NCI-H2227 (cell line): ENCODE measurements around the gene DMP1.
"Not testable (repeated sequence)": the region's sequence is repeated elsewhere in the genome, so short reads cannot be mapped to it uniquely, and the experiment has no call there.

Source experiments
- DNase-seq: peaks from one replicate; lab custom pipeline; 2025; ENCODE audit not compliant: unreplicated experiment; lab: John Stamatoyannopoulos, UW

Gene DMP1

GRCh38 chr4:87680271-87680670 is 30.2 kb downstream of the DMP1 start:
- no peak for DNase-seq

DNA sequence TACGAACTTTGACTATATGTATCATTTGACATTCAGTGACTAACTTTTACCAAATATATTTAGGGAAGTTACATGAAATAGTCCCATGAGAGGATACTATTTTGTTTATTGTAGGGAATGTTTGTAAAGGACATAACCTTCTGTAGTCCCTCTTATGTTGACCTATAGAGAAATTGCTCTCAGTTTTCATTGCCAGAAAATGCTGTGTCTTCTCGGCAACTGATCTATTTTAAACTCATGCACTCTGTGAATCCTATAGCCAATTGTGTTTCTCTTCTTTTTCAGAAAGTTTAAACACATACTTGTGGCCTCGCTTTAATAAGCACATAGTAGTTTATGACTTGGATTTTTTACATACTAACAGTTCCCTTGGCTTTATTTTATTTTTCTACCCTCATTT is 38.2 kb downstream of the DMP1 start:
- DNase-seq = no peak

DNA sequence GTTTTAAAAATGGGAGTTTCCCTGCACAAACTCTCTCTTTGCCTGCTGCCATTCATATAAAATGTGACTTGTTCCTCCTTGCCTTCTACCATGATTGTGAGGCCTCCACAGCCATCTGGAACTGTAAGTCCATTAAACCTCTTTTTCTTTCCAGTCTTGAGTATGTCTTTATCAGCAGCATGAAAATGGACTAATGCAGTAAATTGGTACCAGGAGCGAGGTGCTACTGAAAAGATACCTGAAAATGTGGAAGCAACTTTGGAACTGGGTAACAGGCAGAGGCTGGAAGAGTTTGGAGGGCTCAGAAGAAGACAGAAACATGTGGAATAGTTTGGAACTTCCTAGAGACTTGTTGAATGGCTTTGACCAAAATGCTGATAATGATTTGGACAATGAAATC is 40.9 kb downstream of the DMP1 start:
- DNase-seq = not testable (repeated sequence)

- not testable (repeated sequence) for DNase-seq
These were observed 42.0 kb downstream of the DMP1 start for GRCh38 chr4:87692060-87692459.

GRCh38 chr4:87697272-87697671 is 47.2 kb downstream of the DMP1 start:
- DNase-seq = no peak

- DNase-seq = no peak
These were observed 47.9 kb downstream of the DMP1 start for GRCh38 chr4:87697945-87698344.

DNA sequence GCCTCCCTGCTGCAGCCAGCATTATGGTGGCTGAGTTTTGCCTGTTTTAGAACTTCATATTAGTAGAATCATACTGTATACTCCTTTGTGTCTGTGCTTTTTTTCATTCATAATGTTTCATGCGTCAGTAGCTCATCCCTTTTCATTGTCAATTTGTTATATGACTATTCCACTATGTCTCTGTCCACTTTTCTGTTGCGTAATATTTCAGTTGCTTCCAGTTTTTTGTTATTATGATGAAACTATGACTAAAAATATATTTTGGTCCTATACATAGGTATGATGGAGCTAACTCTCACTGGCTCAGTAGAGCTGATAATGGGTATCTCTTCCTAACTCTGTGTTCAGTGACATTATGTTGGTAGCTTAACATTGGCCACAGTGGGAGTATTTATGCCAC is 48.3 kb downstream of the DMP1 start:
- no peak for DNase-seq

- no peak for DNase-seq
These were observed 53.9 kb downstream of the DMP1 start for GRCh38 chr4:87704001-87704400.

DNA sequence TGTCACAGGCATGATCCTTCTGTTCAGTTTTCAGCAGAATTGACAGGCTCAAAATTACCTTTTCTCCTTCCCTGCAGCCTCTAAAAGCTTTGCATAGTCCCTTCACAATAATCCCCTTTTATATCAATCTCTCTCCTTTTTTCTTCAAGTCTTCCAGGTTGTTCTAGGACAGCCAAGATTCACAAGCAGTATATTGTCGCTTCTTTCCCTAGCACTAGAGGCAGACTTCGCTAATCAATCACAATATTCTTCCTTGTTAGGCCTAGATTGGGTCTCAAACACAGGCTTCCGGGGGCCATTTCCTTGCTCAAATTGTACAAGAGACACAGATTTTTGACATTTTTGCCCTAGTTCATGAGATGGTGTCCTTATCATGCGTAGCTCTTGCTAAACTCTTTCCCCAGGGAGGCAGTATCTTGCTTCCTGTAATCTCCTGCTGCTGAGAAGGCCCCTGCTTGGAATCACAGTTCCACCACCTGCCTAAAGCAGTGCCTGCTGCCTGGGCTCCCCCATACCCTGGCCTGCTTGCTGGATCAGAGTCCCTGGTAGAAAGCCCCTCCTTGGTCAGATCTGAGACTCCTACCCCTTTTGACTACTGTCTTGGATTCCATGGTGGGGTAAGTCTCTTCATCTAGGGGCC is 57.3 kb downstream of the DMP1 start:
- no peak for DNase-seq
